ENCODE measurements around the gene RBMS3.
"Not testable (repeated sequence)": the region's sequence is repeated elsewhere in the genome, so short reads cannot be mapped to it uniquely, and the experiment has no call there.

RBMS3 gene

DNA sequence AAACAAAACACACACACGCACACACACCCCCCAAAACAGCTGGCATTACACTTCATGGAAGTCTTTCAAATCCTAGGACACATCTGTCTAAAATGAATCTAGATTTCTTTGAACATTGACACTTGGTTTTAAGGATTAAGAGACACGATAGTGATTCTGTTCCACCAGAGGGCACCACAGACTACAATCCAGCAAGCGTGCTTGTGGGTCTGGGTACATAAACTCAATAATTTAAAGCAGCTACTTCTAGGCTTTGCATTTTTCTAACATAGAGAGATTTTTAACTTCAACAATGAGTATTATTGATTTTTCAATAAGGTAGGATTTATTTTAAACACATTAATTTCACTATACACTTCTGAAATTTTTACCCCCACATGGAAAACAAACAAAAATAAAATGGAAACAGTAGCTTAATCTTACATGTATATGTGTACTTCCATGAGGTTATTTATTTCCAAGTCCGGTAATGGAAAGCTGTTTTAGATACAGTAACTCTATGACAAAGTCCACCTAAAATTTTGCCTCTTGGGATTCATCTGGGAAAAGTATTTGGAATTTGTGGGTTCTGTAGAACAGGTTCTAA is 761.5 kb downstream of the RBMS3 start:
- DNase-seq = peak; percentile 17

DNA sequence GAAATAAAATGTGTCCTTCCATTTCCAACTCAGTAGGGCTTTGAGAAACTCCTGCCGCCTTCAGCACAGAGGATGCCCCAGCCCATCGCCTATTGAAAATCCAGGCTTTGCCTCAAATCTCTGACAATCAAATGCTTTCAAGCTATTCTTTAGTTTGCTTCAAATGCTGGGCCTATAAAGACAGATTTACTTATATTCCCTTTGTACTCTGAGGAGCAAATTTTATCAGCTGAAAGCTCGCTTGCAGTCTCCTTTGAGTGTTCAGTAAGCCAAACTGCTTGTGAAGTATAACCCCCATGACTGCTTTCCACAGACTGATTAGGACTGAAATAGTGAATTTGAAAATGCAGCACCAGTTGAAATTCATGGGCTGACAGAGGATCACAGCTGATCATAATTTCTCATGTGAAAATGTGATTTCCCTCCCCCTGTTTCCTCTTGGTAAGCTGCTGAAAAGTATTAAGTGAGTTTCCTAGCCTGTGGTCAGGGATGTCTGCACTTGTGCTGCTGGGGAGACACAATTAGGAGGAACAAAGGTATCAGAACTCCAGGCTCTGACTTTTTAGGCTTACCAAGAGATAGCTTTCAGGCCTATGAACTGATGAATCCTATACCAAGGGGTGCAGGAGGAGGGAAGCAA is 762.2 kb downstream of the RBMS3 start:
- DNase-seq = no peak

DNA sequence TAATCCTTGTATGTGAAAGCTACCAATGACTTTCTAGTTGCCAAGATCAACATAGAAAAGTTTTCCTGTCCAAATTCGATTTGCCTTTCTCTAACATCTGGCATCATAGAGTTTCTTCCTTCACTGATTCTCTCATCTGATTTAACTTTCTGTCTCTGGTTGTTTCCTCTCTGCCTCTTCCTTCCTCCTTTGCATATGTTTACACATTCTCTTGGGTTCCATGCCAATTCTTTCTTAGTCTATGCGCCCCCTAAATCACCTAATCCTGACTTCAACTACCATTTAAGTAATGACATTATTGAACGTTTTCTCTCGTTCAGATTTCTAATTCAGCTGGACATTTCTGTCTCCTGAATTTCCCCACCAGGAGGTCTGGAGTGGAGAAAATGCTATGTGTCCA is 763.6 kb downstream of the RBMS3 start:
- no peak for DNase-seq

DNA sequence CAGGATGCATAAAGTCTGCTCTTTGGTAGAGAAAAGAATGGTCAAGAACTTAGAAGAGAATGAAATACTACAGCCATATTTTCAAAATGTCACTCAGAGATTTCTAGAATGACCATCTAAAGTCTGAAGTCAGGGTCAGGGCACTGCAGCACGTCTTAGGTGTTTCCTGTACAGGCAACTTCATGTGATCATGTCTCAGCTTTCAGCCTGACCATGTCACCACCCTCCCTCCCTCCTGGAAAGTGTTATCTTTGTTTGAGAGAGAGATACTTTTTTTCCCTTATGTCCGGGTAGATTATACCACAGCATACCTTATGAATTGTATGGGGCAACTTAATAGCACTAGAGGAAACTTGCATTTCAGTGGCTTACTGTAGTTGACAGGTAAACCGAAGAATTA is 767.6 kb downstream of the RBMS3 start:
- DNase-seq = no peak

DNA sequence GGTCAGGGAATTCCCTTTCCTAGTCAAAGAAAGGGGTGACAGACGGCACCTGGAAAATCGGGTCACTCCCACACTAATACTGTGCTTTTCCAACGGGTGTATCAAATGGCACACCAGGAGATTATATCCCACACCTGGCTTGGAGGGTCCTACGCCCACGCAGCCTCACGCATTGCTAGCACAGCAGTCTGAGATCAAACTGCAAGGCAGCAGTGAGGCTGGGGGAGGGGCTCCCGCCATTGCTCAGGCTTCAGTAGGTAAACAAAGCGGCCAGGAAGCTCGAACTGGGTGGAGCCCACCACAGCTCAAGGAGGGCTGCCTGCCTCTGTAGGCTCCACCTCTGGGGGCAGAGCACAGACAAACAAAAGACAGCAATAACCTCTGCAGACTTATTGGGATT is 769.2 kb downstream of the RBMS3 start:
- DNase-seq = not testable (repeated sequence)

DNA sequence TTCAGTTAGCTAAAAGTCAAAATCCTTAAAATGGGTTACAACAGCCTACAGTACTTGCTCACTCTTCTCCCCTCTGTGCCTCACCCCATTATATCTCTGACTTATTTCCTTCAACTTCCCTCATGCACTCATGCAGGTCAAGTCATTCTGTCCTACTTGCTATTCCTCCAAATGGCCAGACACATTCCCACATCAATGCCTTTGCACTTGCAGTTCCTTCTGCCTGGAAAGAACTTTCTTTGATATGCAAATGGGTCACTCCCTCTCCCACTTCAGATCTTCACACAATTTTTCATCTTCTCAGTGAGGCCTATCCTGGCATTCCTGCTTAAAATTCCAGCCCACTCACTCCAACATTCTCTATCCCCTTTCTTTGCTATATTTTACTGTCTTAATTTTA is 778.4 kb downstream of the RBMS3 start:
- no peak for DNase-seq

All from right kidney (tissue), 1 donor.